GM12892 (cell line): ENCODE measurements around the gene ITK.

Source experiments
- POLR2A ChIP-seq: IDR thresholded peaks from 2 replicates; pipeline ENCODE4 v1.6.1; 2011; ENCODE audit warnings: low read depth, low read length, control low read depth
- POLR2AphosphoS5 ChIP-seq: IDR thresholded peaks from 2 replicates; pipeline ENCODE4 v1.6.1; 2011; ENCODE audit warnings: low read depth, low read length, control low read depth
- TAF1 ChIP-seq: IDR thresholded peaks from 2 replicates; pipeline ENCODE4 v1.6.1; 2011; ENCODE audit warnings: low read depth, mild to moderate bottlenecking, control low read depth, low read length, borderline replicate concordance

DNA sequence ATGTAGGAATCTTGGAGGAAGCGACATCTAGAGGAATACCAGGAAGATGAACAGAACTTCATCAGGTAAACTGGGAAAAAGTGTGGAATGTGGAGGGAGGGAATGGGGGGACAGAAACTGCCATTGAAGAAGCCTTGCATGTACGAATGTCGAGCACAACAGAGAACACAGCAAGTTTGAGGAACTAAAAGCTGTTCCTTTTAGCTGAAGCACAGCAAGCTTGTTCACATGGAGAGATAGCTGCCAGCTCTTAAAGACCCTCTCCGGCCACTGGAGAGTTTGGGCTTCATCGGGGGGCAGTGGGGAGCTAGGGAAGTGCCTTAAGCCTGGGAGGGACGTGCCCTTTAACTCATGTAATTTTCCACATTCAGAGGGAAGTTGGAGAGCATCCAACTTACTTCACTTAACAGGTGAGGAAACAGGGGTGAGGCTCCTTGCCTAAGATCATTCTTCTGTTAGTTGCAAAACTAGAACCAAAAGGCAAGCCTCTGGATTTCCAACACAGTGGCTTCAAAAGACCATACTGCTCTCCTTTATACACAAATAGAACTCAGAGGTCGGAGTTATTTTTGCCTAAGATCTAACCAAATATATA is 83.0 kb downstream of the ITK start:
- TF ChIP-seq TAF1 (no peak), POLR2A (no peak), POLR2AphosphoS5 (no peak)
